BJ (cell line): ENCODE results near the gene SLC7A7. TPM values are rescaled to one million over a fixed set of nuclear protein-coding genes. Genes with fewer than 3 reads are reported as not detected.

Experiments
- CTCF ChIA-PET: fragments of 350-600 bp; formaldehyde crosslinking; extraction: SDS; loops from one replicate; lab custom pipeline; 2021; ENCODE audit warnings: antibody characterized with exemption, inconsistent platforms; lab: Yijun Ruan, JAX
- POLR2A ChIA-PET: fragments of 300-600 bp; sonication (Branson Sonifier 250); formaldehyde crosslinking; extraction: SDS; loops from one replicate; lab custom pipeline; 2021; ENCODE audit warnings: antibody characterized with exemption; lab: Charles Lee
- DNase-seq: peaks from one replicate; pipeline ENCODE4 v3.0.0-alpha.2; 2011; ENCODE audit warnings: low read depth
- H3K27me3 ChIP-seq: 2 replicates; pipeline ENCODE4 v1.6.0; 2011; ENCODE audit warnings: low read length; ENCODE audit not compliant: control insufficient read depth, insufficient read depth
- H3K36me3 ChIP-seq: 2 replicates; pipeline ENCODE4 v1.5.1; 2011; ENCODE audit warnings: low read length; ENCODE audit not compliant: control insufficient read depth, insufficient read depth
- H3K4me3 ChIP-seq: 2 replicates; pipeline ENCODE4 v1.5.1; 2011; ENCODE audit warnings: low read depth, mild to moderate bottlenecking, control low read depth, low read length
- polyA plus RNA-seq: library from polyadenylated mRNA; depleted of rRNA; stranded (reverse); fragments of >200 nt; gene quantifications from 2 replicates; pipeline ENCODE4 v1.2.3, GENCODE V29; 2011
- TF ChIP-seq, protein P1 (sequence below): IDR thresholded peaks from 2 replicates; pipeline ENCODE4 v1.5.1; 2011; ENCODE audit warnings: low read depth, mild to moderate bottlenecking, control low read depth, inconsistent platforms, low read length, moderate library complexity; ENCODE audit not compliant: insufficient read depth

SLC7A7 gene
- polyA plus RNA-seq, 1 experiment = 7.5 TPM

DNA sequence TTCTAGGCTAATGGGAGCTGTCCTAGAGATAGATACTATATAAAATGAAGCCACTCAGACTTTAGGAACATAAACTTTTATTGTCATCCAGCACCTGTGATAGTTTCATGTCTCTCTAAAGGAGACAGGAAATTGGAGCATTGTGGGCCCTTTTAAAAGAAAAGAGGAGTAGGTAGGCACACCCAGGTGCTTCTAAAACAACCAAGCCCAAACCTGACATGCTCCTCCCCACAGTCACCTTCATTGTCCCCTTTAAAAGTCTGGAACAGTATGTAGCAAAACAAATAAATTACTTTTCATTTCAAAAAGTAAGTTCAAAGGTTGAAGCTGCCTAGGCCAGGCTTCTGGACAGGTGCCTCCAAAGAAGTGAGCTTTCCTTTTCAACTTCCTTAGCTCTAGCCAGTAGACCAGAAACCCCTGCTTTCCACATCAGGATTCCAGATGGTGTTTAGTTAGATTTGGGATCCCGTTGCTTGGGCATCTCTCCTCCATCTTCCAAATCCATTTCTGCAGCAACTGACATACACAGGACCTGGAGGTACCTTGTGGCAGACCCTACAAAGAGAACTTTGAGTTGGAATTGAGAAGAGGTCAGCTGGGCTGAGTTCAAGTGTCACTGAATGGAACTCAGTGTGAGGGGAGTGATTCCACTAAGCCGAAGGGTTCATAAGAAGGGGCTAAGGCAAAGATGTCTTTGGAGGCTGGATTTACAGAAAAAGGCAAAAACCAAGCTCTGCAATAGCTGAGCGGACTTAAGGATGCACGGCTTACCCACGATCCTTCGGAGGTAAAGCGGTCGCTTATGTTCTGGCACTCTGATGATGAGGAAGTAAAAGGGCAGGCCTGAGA, 41.8 kb downstream of the SLC7A7 start:
- no peaks in the 10 kb centered on the region for H3K27me3 ChIP-seq
- ChIA-PET POLR2A (no interaction called here), CTCF (interaction anchor here (1.0 to 2.1 kb wide), 5 partner anchors 12 to 204 kb away, joined by 3 to 6 read pairs (median 4); no protein-coding TSS in a partner anchor)
- H3K36me3 ChIP-seq = peaks cover 13% of the 10 kb centered on the region
- H3K4me3 ChIP-seq = no peak overlapping the region
- DNase-seq = no peak
- TF ChIP-seq, protein P1, sequence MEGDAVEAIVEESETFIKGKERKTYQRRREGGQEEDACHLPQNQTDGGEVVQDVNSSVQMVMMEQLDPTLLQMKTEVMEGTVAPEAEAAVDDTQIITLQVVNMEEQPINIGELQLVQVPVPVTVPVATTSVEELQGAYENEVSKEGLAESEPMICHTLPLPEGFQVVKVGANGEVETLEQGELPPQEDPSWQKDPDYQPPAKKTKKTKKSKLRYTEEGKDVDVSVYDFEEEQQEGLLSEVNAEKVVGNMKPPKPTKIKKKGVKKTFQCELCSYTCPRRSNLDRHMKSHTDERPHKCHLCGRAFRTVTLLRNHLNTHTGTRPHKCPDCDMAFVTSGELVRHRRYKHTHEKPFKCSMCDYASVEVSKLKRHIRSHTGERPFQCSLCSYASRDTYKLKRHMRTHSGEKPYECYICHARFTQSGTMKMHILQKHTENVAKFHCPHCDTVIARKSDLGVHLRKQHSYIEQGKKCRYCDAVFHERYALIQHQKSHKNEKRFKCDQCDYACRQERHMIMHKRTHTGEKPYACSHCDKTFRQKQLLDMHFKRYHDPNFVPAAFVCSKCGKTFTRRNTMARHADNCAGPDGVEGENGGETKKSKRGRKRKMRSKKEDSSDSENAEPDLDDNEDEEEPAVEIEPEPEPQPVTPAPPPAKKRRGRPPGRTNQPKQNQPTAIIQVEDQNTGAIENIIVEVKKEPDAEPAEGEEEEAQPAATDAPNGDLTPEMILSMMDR = no peak

DNA sequence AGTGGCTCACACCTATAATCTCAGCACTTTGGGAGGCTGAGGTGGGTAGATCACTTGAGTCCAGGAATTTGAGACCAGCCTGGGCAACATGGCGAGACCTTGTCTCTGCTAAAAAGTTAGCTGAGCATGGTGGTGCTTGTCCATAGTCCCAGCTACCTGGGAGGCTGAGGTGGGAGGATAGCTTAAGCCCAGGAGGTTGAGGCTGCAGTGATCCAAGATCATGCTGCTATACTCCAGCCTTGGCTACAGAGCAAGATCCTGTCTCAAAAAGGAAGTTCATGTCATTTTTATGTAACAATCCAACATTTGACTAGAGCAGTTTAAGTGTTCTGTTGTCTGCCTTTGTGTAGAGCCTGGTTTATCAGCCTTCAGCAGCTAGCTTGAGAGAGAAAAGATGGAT, 42.5 kb downstream of the SLC7A7 start:
- CTCF ChIA-PET = interaction anchor here (1.1 to 1.2 kb wide), 2 partner anchors 11 to 120 kb away, joined by 3 to 5 read pairs; no protein-coding TSS in a partner anchor

DNA sequence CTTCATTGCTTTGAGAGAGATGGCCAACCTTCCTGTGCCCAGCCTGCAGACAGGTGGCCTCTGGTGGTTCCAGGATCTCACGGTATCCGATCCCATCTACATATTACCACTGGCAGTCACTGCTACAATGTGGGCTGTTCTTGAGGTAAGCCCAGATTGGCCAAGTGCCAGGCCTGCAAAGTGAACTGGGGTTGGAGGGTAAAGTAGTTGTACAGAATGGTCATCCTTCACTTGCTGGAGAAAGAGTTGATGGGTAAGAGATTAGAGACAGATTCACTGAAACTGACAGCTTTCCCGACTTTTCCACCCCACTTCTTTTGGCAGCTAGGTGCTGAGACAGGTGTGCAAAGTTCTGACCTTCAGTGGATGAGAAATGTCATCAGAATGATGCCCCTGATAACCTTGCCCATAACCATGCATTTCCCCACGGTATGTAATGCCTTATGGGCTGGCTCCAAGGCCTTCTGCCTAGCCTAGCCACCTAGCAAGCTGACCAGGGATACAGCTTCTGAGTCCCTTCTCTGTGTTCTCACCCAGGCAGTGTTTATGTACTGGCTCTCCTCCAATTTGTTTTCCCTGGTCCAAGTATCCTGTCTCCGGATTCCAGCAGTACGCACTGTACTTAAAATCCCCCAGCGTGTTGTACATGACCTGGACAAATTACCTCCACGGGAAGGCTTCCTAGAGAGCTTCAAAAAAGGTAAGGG, 44.6 kb downstream of the SLC7A7 start:
- ChIA-PET CTCF (no interaction called here), POLR2A (no interaction called here)
- no peak overlapping the region for H3K4me3 ChIP-seq

More for the DNA sequence above, 42.5 kb downstream of the SLC7A7 start:
- Histone ChIP-seq H3K27me3 (no peaks in the 10 kb centered on the region), H3K4me3 (no peak overlapping the region), H3K36me3 (peaks cover 15% of the 10 kb centered on the region)
- TF ChIP-seq, protein P1 = no peak
- POLR2A ChIA-PET = no interaction called here
- no peak for DNase-seq

DNA sequence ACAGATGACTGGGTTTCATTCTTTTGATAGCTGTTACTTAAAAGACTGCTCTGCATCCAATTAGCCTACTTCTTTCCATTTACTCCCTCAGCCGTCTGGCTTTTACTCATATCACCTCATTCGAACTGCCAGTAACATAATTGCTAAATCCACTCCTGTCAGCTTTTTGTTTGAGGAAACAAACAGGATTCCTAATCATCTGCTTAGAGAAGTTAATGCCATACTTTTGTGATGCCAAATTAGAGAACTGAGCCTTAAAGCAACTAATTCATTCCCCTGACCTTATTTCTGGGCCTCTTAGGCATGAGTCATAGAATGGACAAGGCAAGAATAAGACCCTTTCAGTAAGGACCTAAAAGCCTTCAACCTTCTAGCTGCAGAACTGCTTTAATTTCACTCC, 45.9 kb downstream of the SLC7A7 start:
- peaks cover 15% of the 10 kb centered on the region for H3K36me3 ChIP-seq
- ChIA-PET CTCF (no interaction called here), POLR2A (no interaction called here)
- no peaks in the 10 kb centered on the region for H3K27me3 ChIP-seq
- DNase-seq = no peak
- TF ChIP-seq, protein P1 = no peak
- no peak overlapping the region for H3K4me3 ChIP-seq

More for the DNA sequence above, 44.6 kb downstream of the SLC7A7 start:
- TF ChIP-seq, protein P1 = no peak
- DNase-seq = no peak
- H3K36me3 ChIP-seq = peaks cover 15% of the 10 kb centered on the region
- H3K27me3 ChIP-seq = no peaks in the 10 kb centered on the region

DNA sequence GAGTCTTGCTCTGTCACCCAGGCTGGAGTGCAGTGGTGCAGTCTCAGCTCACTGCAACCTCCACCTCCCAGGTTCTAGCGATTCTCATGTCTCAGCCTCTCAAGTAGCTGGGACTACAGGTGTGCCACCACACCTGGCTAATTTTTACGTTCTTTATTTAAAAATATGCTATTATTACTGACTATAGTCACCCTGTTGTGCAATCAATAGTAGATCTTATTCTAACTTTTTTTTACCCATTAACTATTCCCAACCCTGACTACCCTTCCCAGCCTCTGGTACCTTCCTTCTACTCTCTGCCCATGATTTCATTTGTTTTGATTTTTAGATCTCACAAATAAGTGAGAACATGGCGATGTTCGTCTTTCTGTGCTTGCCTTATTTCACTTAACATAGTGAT, 46.3 kb downstream of the SLC7A7 start:
- Histone ChIP-seq H3K36me3 (peaks cover 15% of the 10 kb centered on the region), H3K27me3 (no peaks in the 10 kb centered on the region), H3K4me3 (no peak overlapping the region)
- TF ChIP-seq, protein P1 = no peak
- POLR2A ChIA-PET = no interaction called here
- DNase-seq = no peak
- CTCF ChIA-PET = no interaction called here
